ENCODE measurements around the gene SLC22A31.
A peak's percentile ranks its signal among the peaks of the same experiment; 100 is the strongest.
"Not testable (repeated sequence)": the region's sequence is repeated elsewhere in the genome, so short reads cannot be mapped to it uniquely, and the experiment has no call there.

SLC22A31 gene

DNA sequence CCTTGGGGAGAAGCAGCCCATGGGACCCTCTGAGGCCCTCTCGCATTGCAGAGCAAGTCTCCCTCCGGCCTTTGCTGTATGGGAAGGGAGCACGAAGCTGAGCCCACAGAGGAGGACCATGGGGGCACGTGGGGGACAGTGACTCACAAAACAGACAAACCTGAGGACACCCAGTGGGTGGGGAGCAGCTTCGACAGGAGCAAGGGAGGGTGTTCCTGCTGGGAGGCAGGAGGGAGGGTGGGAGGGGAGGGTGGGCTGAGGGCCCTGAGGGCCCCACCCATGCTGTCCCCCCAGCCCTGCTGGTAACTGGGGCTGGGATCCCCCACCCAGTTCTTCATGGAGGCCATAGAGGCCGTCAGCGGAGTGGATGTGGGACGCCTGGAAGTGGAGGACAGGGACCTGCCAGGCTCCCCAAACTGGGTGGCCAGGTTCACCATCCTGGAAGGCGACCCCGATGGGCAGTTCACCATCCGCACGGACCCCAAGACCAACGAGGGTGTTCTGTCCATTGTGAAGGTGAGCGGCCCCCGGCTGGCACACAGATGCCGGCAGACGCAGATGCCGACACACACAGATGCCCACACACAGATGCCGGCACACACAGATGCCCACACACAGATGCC, 12.5 kb downstream of the SLC22A31 start:
- H3K27me3 Mint-ChIP-seq = no peaks in the 10 kb centered on the region
- peak overlapping the region; percentile 92 for H3K27ac Mint-ChIP-seq (ENCODE audit: low read depth)
- H3K4me1 Mint-ChIP-seq = no peaks in the 10 kb centered on the region
- peak overlapping the region; percentile 44 for H3K4me3 Mint-ChIP-seq
- ATAC-seq (replicated peaks; ENCODE audit: extremely low read depth, poor library complexity, severe bottlenecking) (peak; percentile 13), DNase-seq (ENCODE audit: low spot score in 2 of 2) (no peak)
- peaks cover 29% of the 10 kb centered on the region for H3K36me3 Mint-ChIP-seq (ENCODE audit: insufficient read depth)
- H3K9me3 Mint-ChIP-seq = peaks cover 5% of the 10 kb centered on the region

DNA sequence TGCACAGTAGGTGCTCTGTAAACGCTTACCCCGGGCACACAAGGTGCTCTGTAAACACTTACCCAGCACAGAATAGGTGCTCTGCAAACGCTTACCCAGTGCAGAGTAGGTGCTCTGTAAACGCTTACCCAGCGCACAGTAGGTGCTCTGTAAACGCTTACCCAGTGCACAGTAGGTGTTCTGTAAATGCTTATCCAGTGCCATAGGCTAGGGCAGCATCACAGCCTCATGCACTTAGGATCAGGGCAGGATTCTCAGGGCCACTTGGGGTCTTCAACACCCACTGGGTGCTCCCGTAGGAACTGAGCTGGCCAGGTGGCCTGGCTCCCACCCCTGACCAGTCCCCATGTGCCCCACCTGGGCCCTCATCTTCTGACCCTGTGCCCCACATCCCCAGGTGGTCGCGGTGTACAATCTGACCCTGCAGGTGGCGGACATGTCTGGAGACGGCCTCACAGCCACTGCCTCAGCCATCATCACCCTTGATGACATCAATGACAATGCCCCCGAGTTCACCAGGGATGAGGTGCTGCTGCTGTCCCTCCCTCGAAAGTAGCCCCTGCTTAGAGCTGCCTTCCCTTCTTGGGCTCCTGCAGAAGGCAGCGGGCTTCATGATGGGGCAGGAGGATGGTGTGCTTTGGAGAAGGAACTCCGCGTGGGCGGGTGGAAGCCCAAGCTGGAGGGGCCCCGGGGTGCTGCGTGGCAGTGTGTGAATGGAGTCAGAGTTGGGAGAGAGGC, 13.1 kb downstream of the SLC22A31 start:
- peak overlapping the region; percentile 92 for H3K27ac Mint-ChIP-seq (ENCODE audit: low read depth)
- peak; percentile 61 for ATAC-seq (replicated peaks; ENCODE audit: extremely low read depth, poor library complexity, severe bottlenecking)

DNA sequence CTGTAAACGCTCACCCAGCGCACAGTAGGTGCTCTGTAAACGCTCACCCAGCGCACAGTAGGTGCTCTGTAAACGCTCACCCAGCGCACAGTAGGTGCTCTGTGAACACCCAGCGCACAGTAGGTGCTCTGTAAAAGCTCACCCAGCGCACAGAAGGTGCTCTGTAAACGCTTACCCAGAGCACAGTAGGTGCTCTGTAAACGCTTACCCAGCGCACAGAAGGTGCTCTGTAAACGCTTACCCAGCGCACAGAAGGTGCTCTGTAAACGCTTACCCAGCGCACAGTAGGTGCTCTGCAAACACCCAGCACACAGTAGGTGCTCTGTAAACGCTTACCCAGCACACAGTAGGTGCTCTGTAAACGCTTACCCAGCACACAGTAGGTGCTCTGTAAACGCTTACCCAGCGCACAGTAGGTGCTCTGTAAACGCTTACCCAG, 13.7 kb downstream of the SLC22A31 start:
- not testable (repeated sequence) for H3K4me3 Mint-ChIP-seq; ATAC-seq (replicated peaks; ENCODE audit: extremely low read depth, poor library complexity, severe bottlenecking); DNase-seq (ENCODE audit: low spot score in 2 of 2); H3K4me1 Mint-ChIP-seq; H3K9me3 Mint-ChIP-seq; H3K27me3 Mint-ChIP-seq
- H3K27ac Mint-ChIP-seq (ENCODE audit: low read depth) = peak overlapping the region; percentile 92
- H3K36me3 Mint-ChIP-seq (ENCODE audit: insufficient read depth) = peaks cover 27% of the 10 kb centered on the region

More for the DNA sequence above, 13.1 kb downstream of the SLC22A31 start:
- Mint-ChIP-seq H3K9me3 (peaks cover 5% of the 10 kb centered on the region), H3K36me3 (ENCODE audit: insufficient read depth) (peaks cover 27% of the 10 kb centered on the region), H3K27me3 (no peaks in the 10 kb centered on the region), H3K4me3 (peak overlapping the region; percentile 44), H3K4me1 (no peaks in the 10 kb centered on the region)
- DNase-seq (ENCODE audit: low spot score in 2 of 2) = peak in 1 of 2 donors; percentile 38

DNA sequence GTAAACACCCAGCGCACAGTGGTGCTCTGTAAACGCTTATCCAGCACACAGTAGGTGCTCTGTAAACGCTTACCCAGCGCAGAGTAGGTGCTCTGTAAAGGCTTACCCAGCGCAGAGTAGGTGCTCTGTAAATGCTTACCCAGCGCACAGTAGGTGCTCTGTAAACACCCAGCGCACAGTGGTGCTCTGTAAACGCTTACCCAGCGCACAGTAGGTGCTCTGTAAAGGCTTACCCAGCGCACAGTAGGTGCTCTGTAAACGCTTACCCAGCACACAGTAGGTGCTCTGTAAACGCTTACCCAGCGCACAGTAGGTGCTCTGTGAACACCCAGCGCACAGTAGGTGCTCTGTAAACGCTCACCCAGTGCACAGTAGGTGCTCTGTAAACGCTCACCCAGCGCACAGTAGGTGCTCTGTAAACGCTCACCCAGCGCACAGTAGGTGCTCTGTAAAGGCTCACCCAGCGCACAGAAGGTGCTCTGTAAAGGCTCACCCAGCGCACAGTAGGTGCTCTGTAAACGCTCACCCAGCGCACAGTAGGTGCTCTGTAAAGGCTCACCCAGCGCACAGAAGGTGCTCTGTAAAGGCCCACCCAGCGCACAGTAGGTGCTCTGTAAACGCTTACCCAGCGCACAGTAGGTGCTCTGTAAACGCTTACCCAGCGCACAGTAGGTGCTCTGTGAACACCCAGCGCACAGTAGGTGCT, 14.3 kb downstream of the SLC22A31 start:
- H3K4me1 Mint-ChIP-seq; H3K9me3 Mint-ChIP-seq; H3K4me3 Mint-ChIP-seq; ATAC-seq (replicated peaks; ENCODE audit: extremely low read depth, poor library complexity, severe bottlenecking); H3K27ac Mint-ChIP-seq (ENCODE audit: low read depth); H3K27me3 Mint-ChIP-seq; DNase-seq (ENCODE audit: low spot score in 2 of 2): not testable (repeated sequence)
- H3K36me3 Mint-ChIP-seq (ENCODE audit: insufficient read depth) = peaks cover 27% of the 10 kb centered on the region

DNA sequence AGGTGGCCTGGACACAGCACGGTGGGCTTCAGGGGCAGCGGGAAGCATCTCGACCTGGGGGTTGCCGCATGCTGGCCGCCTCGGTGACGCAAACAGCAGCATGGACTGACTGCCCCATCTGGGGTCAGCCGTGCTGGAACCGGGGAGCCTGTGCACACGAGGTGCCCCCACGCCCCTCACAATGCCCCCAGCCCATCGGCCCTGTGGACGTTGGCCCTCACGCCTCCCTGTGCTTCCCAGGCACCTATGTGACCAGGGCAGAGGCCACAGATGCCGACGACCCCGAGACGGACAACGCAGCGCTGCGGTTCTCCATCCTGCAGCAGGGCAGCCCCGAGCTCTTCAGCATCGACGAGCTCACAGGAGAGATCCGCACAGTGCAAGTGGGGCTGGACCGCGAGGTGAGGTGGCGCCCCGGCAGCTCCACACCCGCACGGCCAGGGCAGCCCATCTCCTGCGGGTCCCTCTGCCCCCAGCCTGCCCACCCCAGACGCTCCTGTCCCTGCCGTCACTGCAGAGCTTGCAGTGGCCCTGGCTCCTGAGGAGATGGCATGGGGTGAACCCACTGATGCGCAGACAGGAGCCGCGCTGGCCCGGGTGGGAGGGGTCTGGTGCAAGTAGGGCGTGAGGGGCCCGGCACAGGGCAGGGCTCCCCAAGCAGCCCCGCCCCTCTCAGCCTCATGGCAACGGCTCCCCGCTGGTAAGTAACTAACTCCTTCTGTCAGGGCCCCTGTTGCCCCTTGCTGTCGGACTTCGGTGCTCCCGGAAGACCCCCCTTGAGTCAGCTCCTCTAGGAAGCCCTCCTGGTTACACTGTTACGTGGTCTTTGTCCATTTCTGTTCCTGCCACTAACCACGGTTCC, 15.2 kb downstream of the SLC22A31 start:
- H3K4me1 Mint-ChIP-seq = no peaks in the 10 kb centered on the region
- DNase-seq (ENCODE audit: low spot score in 2 of 2) (peak in 1 of 2 donors; percentile 58), ATAC-seq (replicated peaks; ENCODE audit: extremely low read depth, poor library complexity, severe bottlenecking) (peak; percentile 52)
- H3K27me3 Mint-ChIP-seq = peaks cover 6% of the 10 kb centered on the region
- H3K27ac Mint-ChIP-seq (ENCODE audit: low read depth) = no peak overlapping the region
- no peak overlapping the region for H3K4me3 Mint-ChIP-seq
- peaks cover 5% of the 10 kb centered on the region for H3K9me3 Mint-ChIP-seq
- peaks cover 29% of the 10 kb centered on the region for H3K36me3 Mint-ChIP-seq (ENCODE audit: insufficient read depth)

DNA sequence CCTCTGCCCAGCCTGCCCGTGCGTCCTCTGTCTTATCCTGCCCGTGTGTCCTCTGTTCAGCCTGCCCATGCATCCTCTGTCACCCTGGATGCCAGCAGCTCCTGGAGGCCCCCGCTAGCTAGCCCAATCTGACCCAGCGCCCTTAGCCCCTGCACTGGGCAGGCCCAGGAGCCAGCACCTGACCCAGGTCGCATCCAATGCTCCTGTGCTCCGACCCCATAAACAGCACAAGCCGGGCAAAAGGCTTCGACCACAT, 15.7 kb downstream of the SLC22A31 start:
- H3K27ac Mint-ChIP-seq (ENCODE audit: low read depth) = no peak overlapping the region

DNA sequence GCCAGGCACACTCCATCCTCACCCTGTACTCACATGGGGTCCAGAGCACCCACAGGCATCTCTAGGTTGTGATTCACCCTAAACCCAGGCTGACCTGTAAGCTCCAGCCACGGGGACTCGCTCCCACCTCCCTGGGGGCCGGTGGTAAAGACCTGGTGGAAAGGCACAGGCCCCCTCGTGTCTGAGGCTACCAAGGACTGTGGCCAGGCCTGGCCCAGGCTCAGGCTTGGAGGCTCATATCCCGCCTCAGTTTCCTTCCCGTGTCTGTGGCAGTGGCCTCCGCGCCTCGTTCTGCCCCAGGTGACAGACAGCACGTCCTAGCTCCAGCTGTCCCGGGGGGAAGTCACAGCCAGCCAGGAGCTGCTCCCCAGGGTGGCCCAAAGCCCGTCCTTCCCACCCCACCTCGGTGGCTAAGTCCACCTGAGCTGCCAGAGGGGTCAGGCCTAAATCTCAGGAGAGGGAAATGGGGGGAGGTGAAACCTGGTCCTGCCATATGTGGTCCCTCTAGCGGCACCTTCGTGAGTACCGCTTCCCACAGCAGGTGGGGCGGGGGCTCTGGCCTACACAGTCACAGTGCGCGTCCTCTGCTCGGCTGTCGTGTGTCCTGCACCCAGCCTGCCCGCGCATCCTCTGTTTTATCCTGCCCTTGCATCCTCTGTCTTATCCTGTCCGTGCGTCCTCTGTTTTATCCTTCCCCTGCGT, 16.2 kb downstream of the SLC22A31 start:
- H3K27me3 Mint-ChIP-seq = peaks cover 6% of the 10 kb centered on the region
- H3K9me3 Mint-ChIP-seq = peaks cover 5% of the 10 kb centered on the region
- H3K27ac Mint-ChIP-seq (ENCODE audit: low read depth) = no peak overlapping the region
- no peaks in the 10 kb centered on the region for H3K4me1 Mint-ChIP-seq
- no peak for DNase-seq (ENCODE audit: low spot score in 2 of 2)
- no peak for ATAC-seq (replicated peaks; ENCODE audit: extremely low read depth, poor library complexity, severe bottlenecking)
- H3K4me3 Mint-ChIP-seq = no peak overlapping the region
- peaks cover 29% of the 10 kb centered on the region for H3K36me3 Mint-ChIP-seq (ENCODE audit: insufficient read depth)

More for the DNA sequence above, 15.7 kb downstream of the SLC22A31 start:
- peaks cover 6% of the 10 kb centered on the region for H3K27me3 Mint-ChIP-seq
- ATAC-seq (replicated peaks; ENCODE audit: extremely low read depth, poor library complexity, severe bottlenecking) (no peak), DNase-seq (ENCODE audit: low spot score in 2 of 2) (no peak)
- no peaks in the 10 kb centered on the region for H3K4me1 Mint-ChIP-seq
- no peak overlapping the region for H3K4me3 Mint-ChIP-seq
- H3K36me3 Mint-ChIP-seq (ENCODE audit: insufficient read depth) = peaks cover 29% of the 10 kb centered on the region
- H3K9me3 Mint-ChIP-seq = peaks cover 5% of the 10 kb centered on the region

DNA sequence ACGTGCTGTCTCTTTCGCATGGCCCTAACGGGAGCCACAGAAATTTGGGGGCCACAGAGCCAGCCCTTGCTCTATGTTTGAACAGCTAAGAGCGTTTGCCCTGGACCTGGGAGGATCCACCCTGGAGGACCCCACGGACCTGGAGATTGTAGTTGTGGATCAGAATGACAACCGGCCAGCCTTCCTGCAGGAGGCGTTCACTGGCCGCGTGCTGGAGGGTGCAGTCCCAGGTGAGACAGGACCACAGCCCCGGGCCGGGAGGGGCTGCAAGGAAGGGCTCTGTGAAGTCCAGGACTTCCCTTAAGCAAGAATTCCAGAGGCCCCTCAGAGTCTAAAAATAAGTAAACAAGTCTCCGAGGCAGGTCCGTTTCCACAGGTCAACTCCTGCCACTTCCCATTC, 16.9 kb downstream of the SLC22A31 start:
- Mint-ChIP-seq H3K27me3 (peaks cover 6% of the 10 kb centered on the region), H3K36me3 (ENCODE audit: insufficient read depth) (peaks cover 25% of the 10 kb centered on the region), H3K4me3 (no peak overlapping the region), H3K9me3 (peaks cover 5% of the 10 kb centered on the region), H3K4me1 (no peaks in the 10 kb centered on the region), H3K27ac (ENCODE audit: low read depth) (no peak overlapping the region)
- DNase-seq (ENCODE audit: low spot score in 2 of 2) (no peak), ATAC-seq (replicated peaks; ENCODE audit: extremely low read depth, poor library complexity, severe bottlenecking) (no peak)

DNA sequence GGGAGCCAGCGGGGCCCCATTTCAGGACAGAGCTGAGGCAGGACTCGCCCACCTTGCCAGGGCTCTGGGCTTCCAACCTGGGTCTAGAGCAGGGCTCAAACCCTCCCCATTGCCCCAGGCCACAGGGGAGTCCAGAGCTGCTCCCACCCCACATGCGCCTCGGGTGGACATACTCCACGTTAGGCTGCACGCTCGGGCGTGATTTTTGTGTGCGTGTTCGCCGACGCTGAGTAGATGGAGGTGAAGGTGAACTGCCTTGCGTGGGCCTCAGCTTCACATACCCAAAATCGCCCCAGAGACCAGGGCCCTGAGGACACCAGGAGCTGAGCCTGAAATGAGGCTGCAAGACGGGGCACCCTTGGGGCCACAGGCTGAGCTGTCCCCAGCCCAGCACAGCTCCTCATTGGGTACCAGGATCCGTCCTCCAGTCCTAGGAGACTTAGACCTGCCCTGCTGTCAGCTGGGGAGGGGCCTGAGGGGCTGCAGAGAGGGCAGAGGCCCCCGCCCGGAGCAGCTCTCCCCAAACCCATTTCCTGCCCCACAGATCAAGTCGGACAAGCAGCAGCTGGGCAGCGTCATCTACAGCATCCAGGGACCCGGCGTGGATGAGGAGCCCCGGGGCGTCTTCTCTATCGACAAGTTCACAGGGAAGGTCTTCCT, 20.6 kb downstream of the SLC22A31 start:
- H3K9me3 Mint-ChIP-seq = no peaks in the 10 kb centered on the region
- no peak overlapping the region for H3K27ac Mint-ChIP-seq (ENCODE audit: low read depth)
- H3K36me3 Mint-ChIP-seq (ENCODE audit: insufficient read depth) = peaks cover 7% of the 10 kb centered on the region
- DNase-seq (ENCODE audit: low spot score in 2 of 2) = no peak
- H3K4me1 Mint-ChIP-seq = no peaks in the 10 kb centered on the region
- peaks cover 6% of the 10 kb centered on the region for H3K27me3 Mint-ChIP-seq
- ATAC-seq (replicated peaks; ENCODE audit: extremely low read depth, poor library complexity, severe bottlenecking) = no peak
- H3K4me3 Mint-ChIP-seq = no peak overlapping the region

DNA sequence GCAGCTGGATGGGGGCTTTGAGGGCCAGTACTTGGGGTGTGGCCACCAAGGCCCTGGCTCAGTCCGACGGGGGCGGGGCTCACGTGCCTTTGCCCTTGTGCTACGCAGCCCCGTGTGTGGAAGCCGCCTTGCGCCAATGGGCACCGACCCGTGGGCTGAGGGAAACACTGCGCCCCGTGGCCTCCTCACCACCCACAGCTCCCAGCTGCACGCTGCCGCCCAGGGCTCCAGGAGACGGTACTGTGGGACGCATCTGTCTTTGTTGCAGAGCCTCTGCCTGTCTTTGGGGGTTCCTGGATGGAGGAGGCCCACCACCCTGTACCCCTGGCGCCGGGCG, 21.2 kb downstream of the SLC22A31 start:
- no peak for ATAC-seq (replicated peaks; ENCODE audit: extremely low read depth, poor library complexity, severe bottlenecking)
- Mint-ChIP-seq H3K27me3 (peaks cover 6% of the 10 kb centered on the region), H3K9me3 (no peaks in the 10 kb centered on the region), H3K27ac (ENCODE audit: low read depth) (no peak overlapping the region), H3K4me1 (no peaks in the 10 kb centered on the region), H3K4me3 (no peak overlapping the region), H3K36me3 (ENCODE audit: insufficient read depth) (peaks cover 3% of the 10 kb centered on the region)
- DNase-seq (ENCODE audit: low spot score in 2 of 2) = no peak

DNA sequence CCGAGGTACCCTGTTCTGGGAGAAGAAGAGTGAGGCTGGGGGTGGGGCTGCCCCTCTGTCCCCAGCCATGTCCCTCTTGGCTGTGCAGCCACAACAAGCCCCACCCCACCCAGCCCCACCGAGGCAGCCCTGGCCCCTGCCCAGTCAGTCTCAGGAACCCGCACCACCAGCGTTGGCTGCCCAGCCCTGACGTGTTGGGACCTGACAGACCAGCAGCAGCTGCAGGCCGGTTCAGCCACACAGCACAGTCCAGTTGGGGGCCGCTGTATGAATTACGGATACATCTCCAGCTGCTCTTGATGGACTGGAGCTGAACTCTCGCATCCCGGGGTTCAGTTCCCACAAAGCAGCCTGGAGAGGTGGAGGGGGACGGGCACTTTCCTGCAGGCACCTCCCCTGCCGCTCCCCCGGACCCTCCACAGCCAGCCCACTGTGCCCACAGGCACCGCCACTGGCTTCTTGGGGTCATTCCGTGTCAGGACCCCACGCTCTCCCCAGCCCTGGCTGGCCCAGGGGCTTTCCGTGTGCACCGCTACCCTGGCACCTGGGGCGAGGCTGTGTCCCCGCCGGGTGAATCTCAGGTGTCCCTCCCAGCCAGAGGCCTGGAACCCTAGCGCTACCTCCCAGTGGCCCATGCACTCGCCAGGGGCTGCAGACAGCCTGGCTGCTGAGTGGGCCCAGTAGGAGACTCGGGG, 21.7 kb downstream of the SLC22A31 start:
- Mint-ChIP-seq H3K4me1 (no peaks in the 10 kb centered on the region), H3K36me3 (ENCODE audit: insufficient read depth) (peaks cover 2% of the 10 kb centered on the region), H3K27ac (ENCODE audit: low read depth) (no peak overlapping the region), H3K4me3 (no peak overlapping the region), H3K9me3 (no peaks in the 10 kb centered on the region), H3K27me3 (peaks cover 6% of the 10 kb centered on the region)
- ATAC-seq (replicated peaks; ENCODE audit: extremely low read depth, poor library complexity, severe bottlenecking) (no peak), DNase-seq (ENCODE audit: low spot score in 2 of 2) (no peak)

All from central memory CD8-positive, alpha-beta T cell (primary cell).